Measurements from ENCODE around the gene FHIT.

- no peak for TF ChIP-seq POLR2A (IDR thresholded peaks at IDR 0.05; ENCODE audit: low read depth, low read length)
- no peak for TF ChIP-seq POLR2AphosphoS5 (IDR thresholded peaks at IDR 0.05; ENCODE audit: low read depth, low read length)
- no peak for TF ChIP-seq TAF1 (IDR thresholded peaks at IDR 0.05; ENCODE audit: borderline replicate concordance, low read depth, low read length)
These were observed 73.8 kb downstream of the FHIT start for GRCh38 chr3:61177450-61177849.

Measured in GM12892 (cell line).